ENCODE measurements around the gene SLC15A5.

The SLC15A5 gene, protein sequence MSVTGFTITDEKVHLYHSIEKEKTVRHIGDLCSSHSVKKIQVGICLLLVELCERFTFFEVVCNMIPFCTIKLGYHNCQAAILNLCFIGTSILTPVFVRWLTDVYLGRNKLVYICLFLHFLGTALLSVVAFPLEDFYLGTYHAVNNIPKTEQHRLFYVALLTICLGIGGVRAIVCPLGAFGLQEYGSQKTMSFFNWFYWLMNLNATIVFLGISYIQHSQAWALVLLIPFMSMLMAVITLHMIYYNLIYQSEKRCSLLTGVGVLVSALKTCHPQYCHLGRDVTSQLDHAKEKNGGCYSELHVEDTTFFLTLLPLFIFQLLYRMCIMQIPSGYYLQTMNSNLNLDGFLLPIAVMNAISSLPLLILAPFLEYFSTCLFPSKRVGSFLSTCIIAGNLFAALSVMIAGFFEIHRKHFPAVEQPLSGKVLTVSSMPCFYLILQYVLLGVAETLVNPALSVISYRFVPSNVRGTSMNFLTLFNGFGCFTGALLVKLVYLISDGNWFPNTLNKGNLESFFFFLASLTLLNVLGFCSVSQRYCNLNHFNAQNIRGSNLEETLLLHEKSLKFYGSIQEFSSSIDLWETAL

DNA sequence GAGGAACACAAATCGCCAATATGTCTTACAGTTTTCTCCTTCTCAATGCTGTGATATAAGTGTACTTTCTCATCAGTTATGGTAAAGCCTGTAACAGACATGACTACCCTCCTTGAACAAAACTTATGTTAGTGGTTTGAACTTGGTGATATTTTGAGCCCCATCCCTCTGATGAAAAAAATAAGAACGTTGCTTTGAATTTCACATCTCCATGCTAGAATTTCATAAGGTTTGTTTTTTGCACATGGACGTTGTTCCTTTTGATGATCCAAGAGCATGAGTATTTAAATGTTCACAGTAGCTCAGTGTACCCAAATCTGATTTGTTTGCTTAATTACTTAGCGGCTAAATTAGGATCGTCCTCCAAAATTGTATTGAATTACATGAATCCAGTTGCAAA, at the start of gene SLC15A5:
Gene SLC15A5 (minus strand): TSS at position 101 of the 400 bp plus-strand sequence. CDS start 0 bp downstream, at position 101.
- no peak for DNase-seq

DNA sequence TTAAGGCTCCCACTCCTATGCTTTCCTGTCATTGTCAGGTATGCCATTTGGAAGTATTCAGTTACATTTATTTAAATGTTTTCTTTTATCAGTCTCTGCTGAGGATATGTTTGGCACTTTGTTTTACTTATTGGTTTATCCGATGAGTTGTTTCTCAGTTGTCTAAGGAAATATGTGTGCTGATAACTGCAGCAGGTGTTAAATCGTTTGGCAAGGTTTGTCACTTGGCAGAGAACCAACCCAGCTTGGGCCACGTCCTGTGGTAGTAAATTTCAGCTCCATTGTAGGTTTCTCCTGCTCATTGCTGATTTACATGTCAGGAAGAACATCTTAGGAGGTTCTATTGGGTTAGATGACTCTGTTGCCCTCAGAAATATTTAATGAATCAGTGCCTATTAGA, 47.9 kb upstream of the SLC15A5 start:
- DNase-seq, result no peak

DNA sequence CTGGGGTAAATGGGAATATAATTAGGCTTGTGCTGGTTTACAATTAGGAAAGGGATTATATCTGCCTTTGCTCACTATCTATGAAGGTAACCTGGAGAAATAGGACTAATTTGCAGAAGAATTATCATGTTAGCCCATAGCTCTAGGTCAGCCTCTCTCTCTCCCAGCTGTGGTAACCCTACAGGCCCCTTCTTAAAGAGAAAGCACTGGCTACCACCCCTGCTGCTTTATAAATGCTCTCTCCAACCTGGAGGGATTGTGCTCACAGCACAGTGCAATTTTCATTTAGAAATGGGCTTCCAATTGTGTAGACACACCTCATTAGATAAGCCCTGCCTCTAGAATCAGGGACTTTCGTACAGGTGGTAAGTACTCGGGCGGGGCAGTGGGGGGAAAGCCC, 47.3 kb upstream of the SLC15A5 start:
- DNase-seq, result no peak

DNA sequence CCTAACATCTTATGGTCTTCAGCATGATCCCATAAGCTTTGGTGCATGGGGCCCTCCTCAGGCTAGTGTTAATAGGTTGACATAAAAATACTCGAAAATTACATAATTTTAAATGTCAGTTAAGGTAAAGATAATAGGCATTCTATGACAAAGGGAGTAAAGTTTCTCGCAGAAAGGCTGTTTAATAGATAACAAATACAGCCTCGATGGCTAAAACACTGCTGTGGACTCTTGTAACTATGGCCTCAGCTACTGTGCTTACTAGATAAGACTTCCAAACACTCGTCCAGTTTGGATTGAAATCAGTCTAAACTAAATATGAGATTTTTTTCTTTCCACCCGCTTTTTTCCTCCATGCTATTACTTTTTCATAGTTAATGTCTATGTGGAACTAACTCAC, 46.8 kb upstream of the SLC15A5 start:
- no peak for DNase-seq

DNA sequence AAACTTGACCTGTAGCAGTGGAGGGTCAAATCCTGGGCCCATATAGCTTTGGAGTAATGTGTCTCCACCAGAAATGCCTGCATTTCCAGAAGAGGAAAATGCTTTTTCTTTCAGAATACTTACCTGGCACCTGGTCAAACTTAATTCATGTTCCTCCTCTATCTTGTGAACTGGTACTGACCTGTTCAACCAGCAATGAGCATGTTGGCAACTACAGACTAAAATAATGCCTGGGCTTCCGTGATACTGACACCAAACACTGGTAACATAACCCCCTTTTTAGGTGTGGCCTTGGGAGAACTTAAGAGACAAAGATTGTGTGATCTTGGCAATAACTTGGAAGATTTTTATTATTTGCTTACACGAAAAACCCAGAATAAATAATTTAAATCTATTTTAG, 46.2 kb upstream of the SLC15A5 start:
- DNase-seq, result no peak

DNA sequence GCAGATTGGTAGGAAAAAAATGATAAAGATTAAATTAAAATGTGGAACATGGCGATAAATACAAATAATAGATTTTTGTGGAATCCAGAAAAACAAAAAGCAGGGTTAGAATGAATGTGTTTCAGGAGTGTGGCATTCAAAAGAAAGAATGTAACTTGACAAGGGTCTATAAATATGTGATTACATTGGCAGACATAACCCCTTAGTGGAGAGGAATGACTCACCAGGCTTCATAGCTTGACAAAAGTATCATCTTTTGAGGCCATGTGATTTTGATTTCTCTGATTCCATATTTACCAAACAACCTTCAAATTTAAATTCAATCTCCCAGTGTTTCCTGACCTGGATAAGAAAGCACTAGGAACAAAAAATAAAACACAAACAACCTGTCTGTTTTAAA, 45.5 kb upstream of the SLC15A5 start:
- no peak for DNase-seq

DNA sequence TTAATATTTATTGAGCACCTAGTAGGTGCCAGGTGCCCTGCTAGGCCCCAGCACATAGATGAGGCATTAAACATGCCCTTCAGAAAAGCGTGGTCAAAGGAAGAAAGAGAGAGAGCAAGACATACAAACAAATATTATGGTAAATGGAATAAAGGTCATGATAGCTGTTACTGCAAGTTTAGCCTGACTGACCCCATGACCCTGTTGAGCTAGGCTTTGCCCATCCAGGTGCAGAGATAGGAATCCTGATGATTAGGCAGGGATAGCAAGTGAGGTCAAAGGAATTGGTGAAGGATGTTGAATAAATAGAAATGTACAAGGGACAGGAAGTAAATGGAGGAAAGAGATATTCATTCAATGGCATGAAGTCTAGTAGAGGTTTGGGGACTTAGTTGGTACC, 33.4 kb upstream of the SLC15A5 start:
- DNase-seq, result no peak

DNA sequence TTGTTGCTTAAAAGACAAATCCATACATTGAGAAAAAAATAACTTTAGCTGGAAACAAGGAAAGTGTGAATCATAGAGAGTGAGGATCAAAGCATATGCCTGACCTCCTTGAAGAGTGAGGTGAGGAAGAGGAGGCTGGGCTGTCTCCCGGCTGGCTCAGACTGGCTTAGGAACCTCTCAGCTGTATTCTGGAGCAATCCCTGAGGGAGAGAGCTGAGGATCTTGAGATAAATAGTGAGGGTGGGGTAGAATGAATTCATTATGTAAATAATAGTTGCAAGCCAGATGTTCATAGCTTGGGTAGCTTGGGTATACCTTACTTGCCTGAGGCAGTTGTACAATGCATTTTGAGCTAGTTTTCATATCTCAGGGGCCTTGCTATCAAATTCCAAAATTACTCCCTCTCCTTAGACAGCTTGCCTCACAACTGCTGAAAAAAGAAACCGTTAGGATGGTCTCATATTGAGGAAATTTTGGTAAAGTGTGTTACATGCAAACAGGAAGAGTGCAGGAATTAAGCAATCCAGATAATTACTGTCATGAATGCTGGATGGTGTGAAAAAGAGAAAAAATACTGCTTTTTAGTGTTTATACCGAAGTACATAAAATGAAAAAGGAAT, 30.5 kb upstream of the SLC15A5 start:
- no peak for DNase-seq

DNA sequence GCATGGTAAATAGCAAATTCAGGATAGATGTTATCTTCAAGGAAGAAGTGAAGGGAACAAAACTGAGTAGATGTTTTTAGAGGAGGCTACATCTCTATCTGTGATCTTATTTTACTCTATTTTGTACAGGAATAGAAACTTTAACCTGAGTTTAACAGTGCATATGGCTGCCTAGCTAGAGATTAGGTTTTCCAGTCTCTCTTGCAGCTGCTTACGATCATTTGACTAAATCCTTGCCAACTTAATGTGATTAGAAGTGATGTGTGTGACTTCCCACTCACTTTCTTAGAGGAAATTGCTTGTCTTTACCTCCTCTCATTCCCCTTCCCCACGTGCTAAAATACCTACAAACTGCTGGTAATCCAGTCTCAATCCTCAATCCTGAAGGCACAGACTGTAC, 26.5 kb upstream of the SLC15A5 start:
- DNase-seq, result no peak

DNA sequence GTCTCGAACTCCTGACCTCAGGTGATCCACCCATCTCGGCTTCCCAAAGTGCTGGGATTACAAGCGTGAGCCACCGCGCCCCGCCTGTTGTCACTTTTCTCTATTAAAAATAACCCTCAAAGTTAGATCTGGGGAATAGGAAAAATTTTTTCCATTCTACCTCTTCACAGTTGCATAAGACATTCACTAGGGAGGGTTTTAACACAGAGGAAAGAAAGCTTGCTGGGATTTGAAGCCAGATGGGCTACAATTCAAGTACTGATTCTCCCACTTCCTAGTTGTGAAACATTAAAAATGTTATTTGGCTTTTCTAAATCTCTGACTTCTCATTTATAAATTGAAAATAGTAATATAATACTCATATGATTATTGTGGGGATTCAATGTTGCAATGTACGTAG, 23.3 kb upstream of the SLC15A5 start:
- DNase-seq, result no peak

DNA sequence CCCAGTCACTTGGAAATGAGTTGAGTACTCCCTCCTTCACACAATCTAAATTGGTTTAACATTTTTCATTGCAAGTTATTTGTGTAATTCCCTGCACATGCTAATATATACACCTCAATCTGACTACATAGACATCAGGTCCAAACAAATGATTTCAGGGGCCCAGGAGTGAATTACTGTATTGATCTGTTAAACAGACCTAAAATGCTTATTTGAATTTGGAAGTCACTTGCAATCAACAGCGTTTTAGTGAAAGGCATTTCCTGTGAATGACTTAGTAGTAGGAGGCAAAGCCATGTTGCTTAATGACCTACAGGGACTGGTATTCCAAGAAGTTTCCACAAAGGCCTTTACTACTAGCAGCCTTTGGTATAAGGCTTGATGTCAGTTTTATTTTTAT, 22.6 kb upstream of the SLC15A5 start:
- DNase-seq, result no peak

DNA sequence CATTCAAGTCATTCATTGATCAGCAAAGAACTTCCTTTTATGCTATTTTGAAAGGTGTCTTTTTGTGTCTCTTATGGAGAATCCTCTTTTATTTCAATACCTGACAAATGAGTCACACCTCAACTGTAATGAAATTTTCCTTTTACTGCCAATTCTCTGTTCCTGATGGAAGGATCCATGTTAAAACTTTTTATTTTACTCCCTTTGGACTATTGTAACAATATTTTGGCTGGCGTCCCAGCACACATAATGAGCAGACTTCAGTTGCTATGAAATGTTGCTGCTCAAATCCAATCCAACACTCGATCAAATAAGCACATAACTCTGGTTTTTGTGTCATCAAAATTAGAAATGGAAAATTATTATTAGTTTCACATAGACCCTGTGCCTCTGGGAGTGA, 21.9 kb upstream of the SLC15A5 start:
- no peak for DNase-seq

DNA sequence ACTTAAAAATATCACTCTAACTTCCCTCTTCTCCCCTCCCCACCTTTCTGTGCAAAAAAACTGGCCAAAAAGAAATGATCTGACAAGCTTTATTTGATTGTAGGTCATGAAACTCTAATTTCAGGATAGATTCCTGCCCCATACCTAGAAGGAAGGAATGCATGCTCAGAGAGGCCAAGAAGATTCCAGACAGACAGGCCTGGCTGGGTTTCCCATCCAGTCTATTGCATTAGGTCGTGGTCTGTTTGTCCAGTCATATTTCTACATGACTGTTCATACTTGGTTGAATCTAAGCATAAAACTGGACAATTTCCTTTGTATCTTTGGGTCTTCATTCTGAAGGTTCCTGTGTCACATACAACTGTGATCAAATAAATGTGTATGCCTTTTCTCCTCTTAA, 20.0 kb upstream of the SLC15A5 start:
- DNase-seq, result no peak

DNA sequence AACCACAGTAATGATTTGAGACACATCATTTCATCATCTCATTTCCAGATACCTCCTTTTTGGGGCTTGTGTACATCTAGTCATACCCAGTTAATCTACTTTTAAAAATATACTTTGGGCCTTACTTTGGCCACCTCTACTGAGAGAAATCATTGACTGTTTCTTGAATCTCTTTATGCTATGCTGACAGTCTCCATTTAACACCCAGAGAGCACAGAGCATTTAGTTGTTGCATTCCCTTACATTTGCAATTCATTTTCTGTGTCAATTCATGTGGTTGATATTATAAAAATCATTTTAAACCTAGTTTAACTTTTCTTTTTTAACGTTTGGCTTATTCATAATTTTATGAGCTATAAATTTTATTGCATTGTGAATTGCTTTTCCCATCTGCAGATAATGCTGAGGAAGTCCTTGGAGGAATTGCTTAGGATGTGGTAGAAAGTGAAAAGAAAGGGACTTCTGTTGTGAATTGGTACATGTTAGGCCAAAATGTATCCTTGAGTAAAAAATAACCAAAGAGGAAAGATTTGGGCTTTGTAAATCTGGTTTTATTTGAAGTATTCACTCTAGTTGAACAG, 17.0 kb upstream of the SLC15A5 start:
- no peak for DNase-seq

DNA sequence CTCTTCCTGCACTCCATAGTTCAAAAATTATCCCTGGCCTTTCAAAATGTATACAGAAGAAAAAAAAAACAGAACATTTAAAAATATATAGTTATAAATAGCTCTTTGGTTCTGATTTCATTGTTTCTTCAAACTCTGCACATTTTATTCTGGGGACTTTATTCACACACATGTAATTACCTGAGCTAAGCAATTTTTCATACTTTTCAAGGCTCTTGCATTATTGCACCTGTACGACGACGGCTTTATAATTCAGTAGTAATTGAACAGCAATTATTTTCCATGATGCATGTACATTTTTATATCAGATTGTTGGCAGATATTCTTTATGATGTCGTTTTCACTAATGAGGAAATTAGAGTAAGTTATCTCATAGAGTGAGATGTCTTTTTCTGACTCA, 13.5 kb upstream of the SLC15A5 start:
- no peak for DNase-seq

DNA sequence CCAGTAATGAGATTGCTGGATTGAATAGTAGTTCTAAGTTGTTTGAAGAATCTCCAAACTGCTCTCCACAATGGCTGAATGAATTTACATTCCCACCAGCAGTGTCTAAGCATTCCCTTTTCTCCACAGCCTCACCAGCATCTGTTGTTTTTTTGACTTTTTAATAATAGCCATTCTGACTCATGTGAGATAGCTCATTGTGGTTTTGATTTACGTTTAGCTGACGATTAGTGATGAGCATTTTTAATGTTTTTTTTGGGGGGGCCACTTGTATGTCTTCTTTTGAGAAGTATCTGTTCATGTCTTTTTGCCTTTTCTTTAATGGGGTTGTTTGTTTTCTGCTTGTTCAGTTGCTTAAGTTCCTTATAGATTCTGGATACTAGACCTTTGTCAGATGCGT, 8.1 kb upstream of the SLC15A5 start:
- no peak for DNase-seq

DNA sequence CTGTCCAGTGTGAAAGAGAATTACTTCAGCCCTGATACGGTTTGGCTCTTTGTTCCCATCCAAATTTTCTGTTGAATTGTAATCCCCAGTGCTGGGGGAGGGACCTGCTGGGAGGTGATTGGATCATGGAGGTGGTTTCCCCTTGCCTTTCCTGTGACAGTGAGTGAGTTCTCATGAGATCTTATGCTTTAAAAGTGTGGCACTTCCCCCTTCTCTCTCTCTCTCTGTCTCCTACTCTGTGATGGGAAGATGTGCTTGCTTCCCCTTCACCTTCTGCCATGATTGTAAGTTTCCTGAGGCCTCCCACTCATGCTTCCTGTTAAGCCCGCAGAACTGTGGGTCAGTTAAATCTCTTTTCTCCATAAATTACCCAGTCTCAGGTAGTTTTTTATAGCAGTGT, 5.5 kb upstream of the SLC15A5 start:
- no peak for DNase-seq

DNA sequence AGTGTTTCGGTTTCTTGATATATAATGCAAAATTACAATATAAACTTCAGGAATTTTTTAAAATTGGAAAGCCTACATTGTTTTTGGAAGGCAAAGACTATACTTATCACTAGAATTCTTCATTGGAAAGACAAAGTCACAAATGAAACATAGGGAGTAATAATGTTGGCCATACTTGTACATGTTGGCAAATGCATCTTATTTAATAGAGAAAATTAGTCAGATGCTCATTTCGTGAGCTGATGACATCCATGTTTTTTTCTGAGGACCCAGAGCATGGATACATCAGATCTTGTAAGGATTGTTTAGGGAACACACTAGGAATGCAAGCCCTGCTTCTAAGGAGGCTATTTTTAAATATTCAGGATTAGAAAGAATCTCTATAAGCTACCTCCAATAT, 4.6 kb upstream of the SLC15A5 start:
- DNase-seq, result no peak

DNA sequence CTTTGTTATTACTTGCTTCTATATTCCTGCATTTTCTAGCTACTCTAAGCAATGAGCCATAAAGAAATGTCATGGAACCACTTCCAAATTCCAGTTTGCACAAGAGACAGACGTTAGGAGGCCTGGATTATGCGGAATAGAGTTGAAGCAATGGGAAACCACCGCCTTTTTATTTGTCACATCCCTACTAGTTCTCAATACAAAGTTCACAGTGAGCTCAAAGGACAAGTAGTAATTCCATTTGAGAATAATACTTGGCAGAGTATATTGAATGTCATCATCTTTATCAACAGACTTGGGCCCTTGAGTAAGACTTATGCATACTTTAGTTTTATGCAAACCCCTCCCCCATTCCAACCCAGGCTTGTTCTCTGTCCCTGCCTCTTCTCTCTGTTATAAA, 3.7 kb upstream of the SLC15A5 start:
- DNase-seq, result no peak

DNA sequence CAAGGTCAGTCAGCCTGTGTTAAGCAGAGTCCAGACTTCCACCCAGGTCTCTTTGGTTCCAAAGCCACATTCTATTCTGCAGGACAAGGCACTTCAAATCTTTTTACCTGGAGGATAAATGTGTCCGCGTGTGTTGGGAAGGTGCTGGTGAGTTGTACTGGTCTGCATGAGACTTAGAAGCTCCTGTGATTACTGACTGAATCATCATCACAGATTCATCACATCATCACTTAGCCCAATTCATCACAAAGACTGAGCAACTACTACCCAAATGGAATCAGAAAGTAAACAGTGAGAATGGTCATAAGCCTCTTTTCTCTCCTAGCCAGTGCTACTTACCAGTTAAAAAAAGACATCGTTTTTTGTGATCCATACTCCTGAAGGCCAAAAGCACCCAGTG, 5.3 kb downstream of the SLC15A5 start:
- no peak for DNase-seq

DNA sequence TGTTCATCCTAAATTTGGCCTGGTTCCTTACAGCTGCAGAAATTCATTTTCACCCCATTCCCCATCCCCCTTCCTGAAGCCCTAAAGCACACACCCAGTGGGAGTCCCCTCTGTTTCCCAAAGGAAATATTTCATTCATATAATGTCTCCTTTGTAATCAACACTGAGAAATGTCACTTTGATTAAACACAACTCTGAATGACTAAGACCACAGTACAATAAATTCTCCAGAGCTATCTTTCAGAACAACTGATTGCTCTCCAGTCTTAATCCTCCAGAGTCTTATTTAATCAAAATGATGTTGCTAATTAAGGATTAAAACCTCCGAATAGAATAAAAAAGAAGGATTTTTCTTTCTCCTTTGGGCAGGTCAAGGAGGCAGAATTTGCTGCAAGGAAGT, 6.4 kb downstream of the SLC15A5 start:
- no peak for DNase-seq

DNA sequence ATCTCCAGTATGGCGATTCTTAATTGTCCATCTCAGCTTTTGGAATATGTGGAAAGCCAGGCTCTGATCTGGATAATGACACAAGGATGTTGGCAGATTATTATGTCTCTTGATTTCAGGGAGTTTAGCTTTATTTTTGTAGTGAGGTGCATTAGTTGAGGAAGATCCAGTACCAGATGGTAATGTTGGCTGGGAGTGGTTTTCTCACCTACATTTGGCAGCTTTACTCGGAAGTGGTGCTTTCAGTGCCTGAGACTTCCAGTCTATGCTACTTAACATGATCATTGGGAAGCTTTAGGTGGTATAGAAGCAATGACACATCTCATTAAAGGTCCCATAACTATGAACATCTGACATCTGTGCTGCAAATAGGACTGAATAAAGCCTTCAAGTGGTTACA, 7.5 kb downstream of the SLC15A5 start:
- DNase-seq, result no peak

DNA sequence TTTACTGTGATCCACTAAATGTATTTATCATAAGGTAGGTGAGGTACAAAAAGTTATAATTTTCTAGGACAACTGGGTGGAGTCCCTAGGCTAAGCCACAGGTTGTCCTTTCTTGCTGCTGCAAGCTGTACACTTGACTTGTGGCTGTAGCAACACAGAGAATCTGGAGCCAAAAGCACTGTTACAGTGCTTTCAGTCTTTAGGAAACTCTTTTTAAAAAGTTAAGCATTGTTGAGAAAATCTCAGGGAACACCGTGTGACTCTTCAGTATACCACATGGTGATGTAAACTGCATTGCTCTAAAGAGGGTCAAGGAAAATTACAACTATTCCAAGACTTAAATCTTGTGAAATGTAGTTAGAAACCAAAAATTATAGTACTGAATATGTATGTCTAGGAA, 11.4 kb downstream of the SLC15A5 start:
- DNase-seq, result no peak

DNA sequence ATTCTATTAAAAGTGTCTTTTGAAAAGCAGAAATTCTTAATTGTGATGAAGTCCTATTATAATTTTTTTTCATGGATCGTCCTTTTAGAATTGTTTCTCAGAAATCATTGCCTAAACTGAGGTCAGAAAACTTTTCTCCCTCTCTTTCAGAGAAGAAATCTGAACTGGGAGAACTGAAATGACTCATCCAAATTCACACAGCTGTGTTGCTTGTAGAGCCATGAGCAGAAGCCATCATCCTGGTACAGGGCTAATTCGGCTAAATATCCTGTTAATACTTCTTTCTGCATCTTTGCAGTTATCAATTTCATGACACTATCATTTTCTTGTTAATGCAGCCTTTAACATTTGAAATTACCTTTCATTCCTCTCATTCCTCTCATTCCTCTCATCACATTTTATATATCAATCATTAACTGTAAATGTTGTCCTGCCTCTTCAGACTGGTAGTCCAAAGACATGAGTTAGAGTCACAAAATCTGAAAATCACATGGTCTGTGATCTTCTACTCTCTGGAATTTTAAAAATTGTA, 15.5 kb downstream of the SLC15A5 start:
- DNase-seq, result no peak
